Dermis microvascular lymphatic vessel endothelial cell (primary cell): Measurements from ENCODE around the gene MAPK8IP3. TPM values are rescaled to one million over a fixed set of nuclear protein-coding genes. Genes with fewer than 3 reads are reported as not detected.

Experiments used
- DNase-seq, 2 donors: peaks; one replicate each; pipeline versions ENCODE4 v3.0.0 to v3.0.0-alpha.2; 2010; ENCODE audit warnings: low read depth in 2 of 2
- total RNA-seq: library from RNA; depleted of rRNA; stranded (reverse); fragments of >200 nt; gene quantifications from 2 replicates; pipeline ENCODE4 v1.2.1, GENCODE V29; 2014

MAPK8IP3 gene
- 13.9 and 25.7 TPM in 2 replicates for total RNA-seq

GRCh38 chr16:1705688-1706385, at the start of gene MAPK8IP3:
MAPK8IP3 (plus strand) TSS chr16:1706195; CDS start chr16:1706340, 145 bp downstream.
- peak; percentile 67 to 90 for DNase-seq

GRCh38 chr16:1656808-1657617, 49.0 kb upstream of the MAPK8IP3 start:
- no peak for DNase-seq

GRCh38 chr16:1657841-1658240, 48.2 kb upstream of the MAPK8IP3 start:
- no peak for DNase-seq

GRCh38 chr16:1659031-1659430, 47.0 kb upstream of the MAPK8IP3 start:
- peak in 1 of 2 donors; percentile 36 for DNase-seq

GRCh38 chr16:1661826-1662225, 44.2 kb upstream of the MAPK8IP3 start:
- no peak for DNase-seq

- no peak for DNase-seq
These were observed 43.5 kb upstream of the MAPK8IP3 start for GRCh38 chr16:1662543-1662942.

- DNase-seq = no peak
These were observed 40.2 kb upstream of the MAPK8IP3 start for GRCh38 chr16:1665829-1666228.

GRCh38 chr16:1666316-1666715, 39.7 kb upstream of the MAPK8IP3 start:
- DNase-seq = no peak

GRCh38 chr16:1667271-1667670, 38.7 kb upstream of the MAPK8IP3 start:
- no peak for DNase-seq

GRCh38 chr16:1667916-1668315, 38.1 kb upstream of the MAPK8IP3 start:
- DNase-seq = no peak

- DNase-seq = no peak
These were observed 37.2 kb upstream of the MAPK8IP3 start for GRCh38 chr16:1668612-1669319.

- no peak for DNase-seq
These were observed 36.3 kb upstream of the MAPK8IP3 start for GRCh38 chr16:1669698-1670097.

- no peak for DNase-seq
These were observed 35.6 kb upstream of the MAPK8IP3 start for GRCh38 chr16:1670371-1670770.

GRCh38 chr16:1670866-1671265, 35.1 kb upstream of the MAPK8IP3 start:
- DNase-seq = no peak

- DNase-seq = peak in 1 of 2 donors; percentile 24
These were observed 32.4 kb upstream of the MAPK8IP3 start for GRCh38 chr16:1673424-1674151.

GRCh38 chr16:1674306-1674705, 31.7 kb upstream of the MAPK8IP3 start:
- no peak for DNase-seq

GRCh38 chr16:1674751-1675664, 31.0 kb upstream of the MAPK8IP3 start:
- peak in 1 of 2 donors; percentile 39 for DNase-seq

- no peak for DNase-seq
These were observed 29.3 kb upstream of the MAPK8IP3 start for GRCh38 chr16:1676661-1677060.

GRCh38 chr16:1677339-1677738, 28.7 kb upstream of the MAPK8IP3 start:
- no peak for DNase-seq

- DNase-seq = peak; percentile 91 to 98
These were observed 28.0 kb upstream of the MAPK8IP3 start, which contains the start of gene JPT2 for GRCh38 chr16:1677942-1678499. JPT2 (plus strand) TSS chr16:1678279; CDS start chr16:1678313, 34 bp downstream.
